Osteoblast (primary cell): Measurements from ENCODE around the gene HP1BP3. TPM values are rescaled to one million over a fixed set of nuclear protein-coding genes. Genes with fewer than 3 reads are reported as not detected.
"Not testable (repeated sequence)": the region's sequence is repeated elsewhere in the genome, so short reads cannot be mapped to it uniquely, and the experiment has no call there.

ENCODE experiments used
- DNase-seq: peaks from one replicate; pipeline ENCODE4 v3.0.0; 2011; ENCODE audit warnings: low spot score, mixed read lengths; ENCODE audit not compliant: insufficient read length; ENCODE audit errors: missing footprints
- H2AFZ ChIP-seq: 2 replicates; pipeline ENCODE4 v1.6.0; 2011; ENCODE audit warnings: mild to moderate bottlenecking, low read length
- H3K27ac ChIP-seq: 2 replicates; pipeline ENCODE4 v1.5.1; 2011; ENCODE audit warnings: mild to moderate bottlenecking, low read depth, low read length, moderate library complexity
- H3K27me3 ChIP-seq: 2 replicates; pipeline ENCODE4 v1.6.0; 2012; ENCODE audit warnings: mild to moderate bottlenecking, control low read depth, inconsistent platforms, low read length, moderate library complexity; ENCODE audit not compliant: insufficient read depth
- H3K36me3 ChIP-seq: 2 replicates; pipeline ENCODE4 v1.5.1; 2011; ENCODE audit warnings: mild to moderate bottlenecking, low read length, control low read depth, moderate library complexity; ENCODE audit not compliant: insufficient read depth
- H3K4me1 ChIP-seq: 2 replicates; pipeline ENCODE4 v1.5.1; 2011; ENCODE audit warnings: mild to moderate bottlenecking, low read length, control low read depth, moderate library complexity; ENCODE audit not compliant: insufficient read depth
- H3K4me2 ChIP-seq: 2 replicates; pipeline ENCODE4 v1.6.0; 2011; ENCODE audit warnings: mild to moderate bottlenecking, low read length; ENCODE audit not compliant: insufficient read depth
- H3K4me3 ChIP-seq: fragments of 200-600 bp; sonication (generic); 3 replicates; pipeline ENCODE4 v1.5.1; 2012; ENCODE audit warnings: mild to moderate bottlenecking, low read length, inconsistent platforms; ENCODE audit not compliant: insufficient read depth
- H3K79me2 ChIP-seq: 2 replicates; pipeline ENCODE4 v1.6.0; 2012; ENCODE audit warnings: mild to moderate bottlenecking, low read length, control low read depth, inconsistent platforms; ENCODE audit not compliant: insufficient read depth
- H3K9me3 ChIP-seq: 2 replicates; pipeline ENCODE4 v1.5.1; 2011; ENCODE audit warnings: low read depth, low read length, control low read depth
- H4K20me1 ChIP-seq: 2 replicates; pipeline ENCODE4 v1.6.0; 2012; ENCODE audit warnings: mild to moderate bottlenecking, low read length, control low read depth; ENCODE audit not compliant: insufficient read depth
- total RNA-seq: library from RNA; depleted of rRNA; stranded (reverse); fragments of >200 nt; gene quantifications from 2 replicates; pipeline ENCODE4 v1.2.3, GENCODE V29; 2012
- TF ChIP-seq, protein P1 (sequence below): IDR thresholded peaks from 2 replicates; pipeline ENCODE4 v1.5.1; 2011; ENCODE audit warnings: mild to moderate bottlenecking, low read depth, low read length, moderate library complexity; ENCODE audit errors: extremely low read depth

Gene HP1BP3
- total RNA-seq, 1 donor = 267 TPM

DNA sequence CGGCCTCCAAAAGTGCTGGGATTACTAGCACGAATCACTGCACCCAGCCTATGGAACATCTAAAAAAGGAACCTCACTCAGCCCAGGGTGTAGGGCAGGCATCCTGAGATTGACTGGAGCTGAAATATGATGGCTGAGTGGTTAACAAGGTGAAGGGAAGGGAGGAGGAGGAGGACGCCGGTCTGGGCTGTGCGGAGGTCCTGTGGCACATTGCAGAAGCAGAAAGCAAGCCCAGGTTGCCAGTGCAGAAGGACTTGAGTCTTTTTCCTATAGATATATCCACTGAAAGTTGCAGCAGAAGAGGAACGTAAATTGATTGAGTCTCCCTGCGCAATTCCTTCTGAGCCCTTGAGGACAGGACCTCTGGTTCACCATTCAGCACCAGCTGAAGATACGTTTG, 67.8 kb downstream of the HP1BP3 start:
- H3K4me3 ChIP-seq = no peak overlapping the region
- no peaks in the 10 kb centered on the region for H3K79me2 ChIP-seq
- H3K27me3 ChIP-seq = peaks cover 4% of the 10 kb centered on the region
- H2AFZ ChIP-seq = no peak overlapping the region
- TF ChIP-seq, protein P1, sequence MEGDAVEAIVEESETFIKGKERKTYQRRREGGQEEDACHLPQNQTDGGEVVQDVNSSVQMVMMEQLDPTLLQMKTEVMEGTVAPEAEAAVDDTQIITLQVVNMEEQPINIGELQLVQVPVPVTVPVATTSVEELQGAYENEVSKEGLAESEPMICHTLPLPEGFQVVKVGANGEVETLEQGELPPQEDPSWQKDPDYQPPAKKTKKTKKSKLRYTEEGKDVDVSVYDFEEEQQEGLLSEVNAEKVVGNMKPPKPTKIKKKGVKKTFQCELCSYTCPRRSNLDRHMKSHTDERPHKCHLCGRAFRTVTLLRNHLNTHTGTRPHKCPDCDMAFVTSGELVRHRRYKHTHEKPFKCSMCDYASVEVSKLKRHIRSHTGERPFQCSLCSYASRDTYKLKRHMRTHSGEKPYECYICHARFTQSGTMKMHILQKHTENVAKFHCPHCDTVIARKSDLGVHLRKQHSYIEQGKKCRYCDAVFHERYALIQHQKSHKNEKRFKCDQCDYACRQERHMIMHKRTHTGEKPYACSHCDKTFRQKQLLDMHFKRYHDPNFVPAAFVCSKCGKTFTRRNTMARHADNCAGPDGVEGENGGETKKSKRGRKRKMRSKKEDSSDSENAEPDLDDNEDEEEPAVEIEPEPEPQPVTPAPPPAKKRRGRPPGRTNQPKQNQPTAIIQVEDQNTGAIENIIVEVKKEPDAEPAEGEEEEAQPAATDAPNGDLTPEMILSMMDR = no peak
- no peaks in the 10 kb centered on the region for H3K36me3 ChIP-seq
- H3K27ac ChIP-seq = no peak overlapping the region
- H4K20me1 ChIP-seq = no peaks in the 10 kb centered on the region
- no peaks in the 10 kb centered on the region for H3K4me1 ChIP-seq
- no peak overlapping the region for H3K4me2 ChIP-seq
- peak; percentile 82 for DNase-seq
- no peaks in the 10 kb centered on the region for H3K9me3 ChIP-seq

DNA sequence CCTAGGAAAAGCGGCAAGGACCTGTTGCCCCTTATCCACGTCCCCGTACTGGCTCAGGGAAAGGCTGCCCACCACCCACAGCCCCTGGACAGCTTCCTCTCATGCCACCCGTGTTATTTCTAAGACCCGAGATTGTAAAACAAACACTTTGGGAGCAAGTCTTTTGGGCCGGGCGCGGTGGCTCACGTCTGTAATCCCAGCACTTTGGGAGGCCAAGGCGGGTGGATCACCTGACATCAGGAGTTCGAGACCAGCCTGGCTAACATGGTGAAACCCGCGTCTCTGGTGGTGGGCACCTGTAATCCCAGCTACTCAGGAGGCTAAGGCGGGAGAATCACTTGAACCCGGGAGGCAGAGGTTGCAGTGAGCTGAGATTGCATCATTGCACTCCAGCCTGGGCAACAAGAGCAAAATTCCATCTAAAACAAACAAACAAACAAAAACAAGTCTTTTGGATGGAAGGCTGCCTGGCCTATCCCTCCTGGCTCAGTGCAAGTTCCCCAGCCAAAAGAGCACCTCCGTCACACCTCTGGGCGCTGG, 68.7 kb downstream of the HP1BP3 start:
- not testable (repeated sequence) for H3K27ac ChIP-seq, H4K20me1 ChIP-seq, H3K4me1 ChIP-seq, H3K79me2 ChIP-seq, DNase-seq, H3K27me3 ChIP-seq, H3K36me3 ChIP-seq, H3K9me3 ChIP-seq
- H2AFZ ChIP-seq = peak overlapping the region; percentile 83
- H3K4me2 ChIP-seq = peak overlapping the region; percentile 69
- peak overlapping the region; percentile 65 for H3K4me3 ChIP-seq

DNA sequence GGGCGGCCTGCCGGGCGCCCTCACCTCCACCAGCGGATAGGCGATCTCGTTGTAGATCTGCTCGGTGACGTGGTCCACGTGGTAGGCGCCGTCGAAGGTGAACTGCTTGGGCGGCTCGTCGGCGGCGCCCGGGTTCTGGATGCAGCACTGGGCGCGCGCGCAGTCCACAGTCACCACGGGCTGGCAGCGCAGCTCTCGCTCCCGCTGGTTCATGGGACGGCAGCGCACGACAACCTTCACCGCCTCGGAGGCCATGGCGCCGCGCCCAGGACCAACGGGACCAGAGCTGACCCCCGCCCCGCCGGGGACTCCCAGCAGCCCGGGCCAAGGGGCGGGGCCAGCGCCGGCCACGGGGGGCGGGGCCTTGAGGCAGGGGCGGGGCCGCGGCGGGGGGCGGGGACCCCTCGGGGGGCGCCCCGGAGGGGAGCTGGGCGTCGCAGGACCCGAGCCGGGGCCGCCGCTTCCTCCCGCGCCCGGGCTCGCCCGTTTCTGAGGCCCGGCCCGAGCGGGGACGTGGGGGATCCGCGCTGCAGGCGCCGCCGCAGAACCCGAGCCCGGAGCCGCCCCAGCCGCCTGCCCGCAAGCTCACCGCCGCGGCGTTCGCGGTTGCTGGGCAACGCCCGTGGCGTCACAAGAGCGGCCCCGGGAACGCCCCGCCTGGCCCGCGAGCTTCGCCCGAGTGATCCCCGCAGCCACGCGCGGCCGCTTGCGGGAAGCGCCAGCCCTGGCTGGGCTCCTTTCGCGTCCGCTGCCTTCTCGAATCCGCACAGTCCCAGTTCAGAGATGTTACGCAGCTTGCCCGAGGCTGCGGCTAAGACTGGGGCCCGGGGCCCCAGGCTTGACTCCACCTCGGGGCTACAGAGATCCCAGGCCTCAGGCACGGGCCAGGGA, 69.4 kb downstream of the HP1BP3 start, which contains the start of gene KIF17:
TSS of gene KIF17 (minus strand) at position 556 of the 891 bp plus-strand sequence. CDS start at position 255, 301 bp downstream.
- DNase-seq = peak; percentile 100
- H3K4me3 ChIP-seq = peak within 1 kb of the TSS; percentile 65
- no peaks in the 10 kb centered on the region for H3K79me2 ChIP-seq
- H3K9me3 ChIP-seq = no peaks in the 10 kb centered on the region
- no peaks in the 10 kb centered on the region for H3K36me3 ChIP-seq
- H3K4me1 ChIP-seq = no peaks in the 10 kb centered on the region
- TF ChIP-seq, protein P1 = no peak
- no peak within 1 kb of the TSS for H3K27ac ChIP-seq
- no peaks in the 10 kb centered on the region for H4K20me1 ChIP-seq
- peak within 1 kb of the TSS; percentile 83 for H2AFZ ChIP-seq
- H3K27me3 ChIP-seq = peaks cover 4% of the 10 kb centered on the region
- H3K4me2 ChIP-seq = peak within 1 kb of the TSS; percentile 69

DNA sequence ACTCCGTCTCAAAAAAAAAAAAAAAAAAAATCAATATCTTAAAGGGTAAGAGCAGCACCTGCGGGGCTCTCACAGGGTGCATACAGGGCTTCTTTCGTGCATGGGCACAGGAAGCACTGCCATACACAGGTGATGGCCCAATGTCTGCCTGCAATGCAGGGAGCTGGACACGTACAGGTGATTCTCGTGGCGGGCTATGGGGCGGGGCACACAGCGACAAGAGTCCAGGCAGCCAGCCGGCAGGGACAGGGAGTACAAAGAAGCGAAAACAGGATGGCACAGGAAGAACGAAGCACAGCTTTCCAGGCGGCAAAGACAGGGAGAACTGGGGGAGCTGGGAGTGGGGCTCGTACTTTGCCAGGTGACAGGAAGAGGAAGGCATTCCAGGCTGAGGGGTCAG, 70.9 kb downstream of the HP1BP3 start:
- H2AFZ ChIP-seq = no peak overlapping the region
- H4K20me1 ChIP-seq = no peaks in the 10 kb centered on the region
- no peaks in the 10 kb centered on the region for H3K9me3 ChIP-seq
- no peaks in the 10 kb centered on the region for H3K36me3 ChIP-seq
- H3K27ac ChIP-seq = no peak overlapping the region
- TF ChIP-seq, protein P1 = no peak
- H3K4me2 ChIP-seq = no peak overlapping the region
- H3K79me2 ChIP-seq = no peaks in the 10 kb centered on the region
- H3K4me3 ChIP-seq = no peak overlapping the region
- peak; percentile 36 for DNase-seq
- no peaks in the 10 kb centered on the region for H3K4me1 ChIP-seq
- H3K27me3 ChIP-seq = peaks cover 4% of the 10 kb centered on the region
